Vagina (tissue), 2 donors: ENCODE results near the gene SLC19A3. TPM values are rescaled to one million over a fixed set of nuclear protein-coding genes. Genes with fewer than 3 reads are reported as not detected.

Experiments
- DNase-seq, 2 donors: peaks; one replicate each; pipeline ENCODE4 v3.0.0-alpha.2; 2017; ENCODE audit errors: extremely low spot score in 2 of 2
- H3K27ac ChIP-seq: fragments of 200-600 bp; sonication (generic); one replicate; pipeline ENCODE4 v1.5.1; 2019
- H3K27me3 ChIP-seq: fragments of 200-600 bp; sonication (generic); one replicate; pipeline ENCODE4 v1.5.1; 2019
- H3K36me3 ChIP-seq, 2 donors: fragments of 200-600 bp; sonication (generic); one replicate each; pipeline ENCODE4 v1.5.1; 2017 to 2019
- H3K4me1 ChIP-seq: fragments of 200-600 bp; sonication (generic); one replicate; pipeline ENCODE4 v1.5.1; 2019
- H3K4me3 ChIP-seq, 2 donors: fragments of 200-600 bp; sonication (generic); 1 replicate in 1 of 2; 2 replicates in 1 of 2; pipeline ENCODE4 v1.5.1; 2016 to 2019
- H3K9me3 ChIP-seq: fragments of 200-600 bp; sonication (generic); one replicate; pipeline ENCODE4 v1.5.1; 2019
- CTCF ChIP-seq, 3 experiments: fragments of 450-650 bp in 2 of 3; fragments of 200-600 bp in 1 of 3; sonication (generic) in 1 of 3; IDR thresholded peaks; one replicate each; pipeline ENCODE4 v1.5.1; 2017 to 2019; ENCODE audit warnings: antibody characterized with exemption in 3 of 3, mild to moderate bottlenecking in 2 of 3, moderate library complexity in 2 of 3
- POLR2A ChIP-seq, 2 donors: fragments of 450-650 bp; IDR thresholded peaks; one replicate each; pipeline ENCODE4 v1.6.1; 2017; ENCODE audit warnings: antibody characterized with exemption in 2 of 2, mild to moderate bottlenecking in 2 of 2, moderate library complexity in 2 of 2
- POLR2AphosphoS5 ChIP-seq, 2 donors: sonication (generic); formaldehyde crosslinking; IDR thresholded peaks; one replicate each; pipeline ENCODE4 v1.9.0; 2017; ENCODE audit warnings: antibody characterized with exemption in 2 of 2, mild to moderate bottlenecking in 2 of 2, low read depth in 1 of 2; ENCODE audit not compliant: insufficient read depth in 1 of 2
- intact Hi-C: fragments of 100-400 bp; cut with DNase I; formaldehyde crosslinking; loops from one replicate; pipeline ENCODE4 v1.15.1; 2023
- total RNA-seq: library from RNA; depleted of rRNA; stranded (reverse); fragments of >200 nt; gene quantifications from one replicate; pipeline ENCODE4 v1.2.3, GENCODE V29; 2016

Gene SLC19A3
- total RNA-seq, 1 donor from 2014 or later = 7.4 TPM

DNA sequence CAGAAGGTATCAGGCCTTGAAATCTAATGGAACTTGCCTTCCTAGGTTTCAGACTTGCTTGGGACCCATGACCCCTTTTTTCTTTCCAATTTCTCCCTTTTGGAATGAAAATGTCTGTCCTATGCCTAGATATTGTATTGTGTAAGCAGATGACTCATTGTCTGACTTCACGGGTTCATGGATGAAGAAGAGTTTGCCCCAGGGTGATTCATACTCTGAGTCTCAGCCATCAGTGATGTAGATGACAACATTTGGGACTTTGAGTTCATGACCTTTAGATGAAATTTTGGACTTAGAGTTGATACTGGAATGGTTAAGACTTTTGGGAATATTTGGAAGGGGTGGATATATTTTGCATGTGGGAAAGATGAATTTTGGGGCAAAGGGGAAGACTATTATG lies 62.4 kb downstream of the SLC19A3 start:
- intact Hi-C loops = loop anchor here (5.0 kb wide), 1 partner anchor 112 kb away; no protein-coding TSS in a partner anchor
- H3K27ac ChIP-seq = no peak overlapping the region
- no peaks in the 10 kb centered on the region for H3K27me3 ChIP-seq
- peak in 1 of 2 donors; percentile 33 for TF ChIP-seq POLR2AphosphoS5 (IDR thresholded peaks at IDR 0.05; ENCODE audit: insufficient read depth in 1 of 2, low read depth in 1 of 2)
- no peak for TF ChIP-seq POLR2A (IDR thresholded peaks at IDR 0.05)
- no peak for TF ChIP-seq CTCF (IDR thresholded peaks at IDR 0.05)
- H3K9me3 ChIP-seq = no peaks in the 10 kb centered on the region
- no peak overlapping the region for H3K4me3 ChIP-seq
- no peak for DNase-seq
- H3K36me3 ChIP-seq = no peaks in the 10 kb centered on the region
- H3K4me1 ChIP-seq = no peaks in the 10 kb centered on the region

DNA sequence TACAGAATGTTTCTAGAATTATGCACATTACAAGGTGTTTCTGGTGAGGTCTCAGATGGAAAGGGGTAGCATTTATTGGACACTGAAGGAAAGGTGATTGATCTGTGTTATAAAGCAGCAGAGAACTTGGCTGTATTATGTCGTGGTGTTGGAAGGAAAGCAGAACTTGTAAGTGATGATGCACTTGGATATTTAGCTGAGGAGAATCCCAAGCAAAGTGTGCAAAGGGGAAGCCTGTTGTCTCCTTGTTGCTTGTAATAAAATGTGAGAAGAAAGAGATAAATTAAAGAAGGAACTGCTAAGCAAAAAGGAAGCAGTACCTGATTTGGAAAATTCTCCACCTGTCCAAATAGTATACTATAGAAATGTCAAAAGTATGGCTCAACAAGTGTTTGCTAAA lies 63.4 kb downstream of the SLC19A3 start:
- DNase-seq = no peak
- Histone ChIP-seq H3K27me3 (no peaks in the 10 kb centered on the region), H3K4me3 (no peak overlapping the region), H3K9me3 (no peaks in the 10 kb centered on the region), H3K36me3 (no peaks in the 10 kb centered on the region), H3K27ac (no peak overlapping the region), H3K4me1 (no peaks in the 10 kb centered on the region)
- intact Hi-C loops = no loop called here
- no peak for TF ChIP-seq POLR2AphosphoS5 (IDR thresholded peaks at IDR 0.05; ENCODE audit: insufficient read depth in 1 of 2, low read depth in 1 of 2)
- TF ChIP-seq POLR2A (IDR thresholded peaks at IDR 0.05) = no peak
- TF ChIP-seq CTCF (IDR thresholded peaks at IDR 0.05) = no peak

GRCh38 chr2:227653419-227653818 lies 64.4 kb downstream of the SLC19A3 start:
- TF ChIP-seq POLR2A (IDR thresholded peaks at IDR 0.05) (no peak), CTCF (IDR thresholded peaks at IDR 0.05) (no peak), POLR2AphosphoS5 (IDR thresholded peaks at IDR 0.05; ENCODE audit: insufficient read depth in 1 of 2, low read depth in 1 of 2) (no peak)
- DNase-seq = no peak

DNA sequence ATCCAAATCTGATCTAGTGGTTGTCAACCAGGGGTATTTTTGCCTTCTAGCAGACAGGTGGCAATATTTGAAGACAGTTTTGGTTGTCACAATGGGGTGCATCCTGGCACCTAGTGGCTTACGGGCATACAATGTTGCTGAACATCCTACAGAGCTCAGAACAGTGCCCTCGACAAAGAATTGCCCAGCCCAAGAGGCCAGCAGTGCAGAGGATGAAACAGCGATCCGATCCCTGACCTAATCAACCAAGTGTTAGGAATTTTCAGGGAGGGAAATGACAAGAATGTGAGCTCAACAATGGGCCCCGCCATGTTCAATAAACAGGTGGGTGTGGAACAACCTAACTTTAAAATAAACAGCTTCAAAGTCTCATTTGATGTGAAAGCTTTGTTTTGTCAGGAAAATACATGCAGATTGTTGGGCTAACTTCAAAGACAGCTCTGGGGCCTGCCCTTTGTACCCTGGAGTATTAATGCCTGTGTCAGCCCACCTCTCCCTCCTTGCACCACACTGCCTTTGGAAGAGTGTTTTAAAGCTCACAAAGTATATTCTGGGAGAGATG lies 73.8 kb downstream of the SLC19A3 start:
- H3K36me3 ChIP-seq = no peaks in the 10 kb centered on the region
- intact Hi-C loops = no loop called here
- TF ChIP-seq POLR2A (IDR thresholded peaks at IDR 0.05) (no peak), CTCF (IDR thresholded peaks at IDR 0.05) (no peak), POLR2AphosphoS5 (IDR thresholded peaks at IDR 0.05; ENCODE audit: insufficient read depth in 1 of 2, low read depth in 1 of 2) (no peak)
- H3K4me3 ChIP-seq = no peak overlapping the region
- no peak overlapping the region for H3K27ac ChIP-seq
- no peaks in the 10 kb centered on the region for H3K9me3 ChIP-seq
- no peaks in the 10 kb centered on the region for H3K27me3 ChIP-seq
- no peak for DNase-seq
- no peaks in the 10 kb centered on the region for H3K4me1 ChIP-seq

More at GRCh38 chr2:227653419-227653818, 64.4 kb downstream of the SLC19A3 start:
- intact Hi-C loops = no loop called here
- Histone ChIP-seq H3K27ac (no peak overlapping the region), H3K9me3 (no peaks in the 10 kb centered on the region), H3K4me1 (no peaks in the 10 kb centered on the region), H3K4me3 (no peak overlapping the region), H3K27me3 (no peaks in the 10 kb centered on the region), H3K36me3 (no peaks in the 10 kb centered on the region)

DNA sequence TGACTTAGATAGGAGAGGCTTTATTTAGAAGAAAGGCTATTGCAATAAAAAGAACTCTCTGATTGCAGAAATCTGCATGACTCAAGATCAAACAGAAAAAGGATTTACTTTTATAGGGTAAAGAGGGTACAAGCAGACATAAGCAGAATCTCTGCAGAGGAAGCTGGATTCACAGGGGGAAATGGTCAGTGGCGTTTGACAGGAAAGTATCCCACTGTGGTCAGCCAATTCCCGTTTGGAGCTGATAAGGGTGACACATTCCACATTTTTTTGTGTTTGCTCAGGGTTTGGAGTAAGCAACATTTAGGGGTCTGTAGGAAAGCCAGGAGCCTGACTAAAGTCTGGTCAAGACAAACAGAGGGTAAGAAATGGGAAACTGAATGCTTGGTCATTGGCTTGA lies 75.2 kb downstream of the SLC19A3 start:
- intact Hi-C loops = no loop called here
- Histone ChIP-seq H3K4me3 (no peak overlapping the region), H3K27ac (no peak overlapping the region), H3K36me3 (no peaks in the 10 kb centered on the region), H3K9me3 (no peaks in the 10 kb centered on the region), H3K4me1 (no peaks in the 10 kb centered on the region), H3K27me3 (no peaks in the 10 kb centered on the region)
- no peak for DNase-seq
- no peak for TF ChIP-seq CTCF (IDR thresholded peaks at IDR 0.05)
- no peak for TF ChIP-seq POLR2AphosphoS5 (IDR thresholded peaks at IDR 0.05; ENCODE audit: insufficient read depth in 1 of 2, low read depth in 1 of 2)
- TF ChIP-seq POLR2A (IDR thresholded peaks at IDR 0.05) = no peak
